Vagina (tissue), 2 donors: ENCODE results near the gene RNF6.

ENCODE experiments used
- POLR2A ChIP-seq, 2 donors: fragments of 450-650 bp; IDR thresholded peaks; one replicate each; pipeline ENCODE4 v1.6.1; 2017; ENCODE audit warnings: antibody characterized with exemption in 2 of 2, mild to moderate bottlenecking in 2 of 2, moderate library complexity in 2 of 2
- TF ChIP-seq, protein P1 (sequence below), 3 experiments: fragments of 450-650 bp in 2 of 3; fragments of 200-600 bp in 1 of 3; sonication (generic) in 1 of 3; IDR thresholded peaks; one replicate each; pipeline ENCODE4 v1.5.1; 2017 to 2019; ENCODE audit warnings: antibody characterized with exemption in 3 of 3, mild to moderate bottlenecking in 2 of 3, moderate library complexity in 2 of 3

- no peak for TF ChIP-seq POLR2A (IDR thresholded peaks at IDR 0.05)
- TF ChIP-seq, protein P1, sequence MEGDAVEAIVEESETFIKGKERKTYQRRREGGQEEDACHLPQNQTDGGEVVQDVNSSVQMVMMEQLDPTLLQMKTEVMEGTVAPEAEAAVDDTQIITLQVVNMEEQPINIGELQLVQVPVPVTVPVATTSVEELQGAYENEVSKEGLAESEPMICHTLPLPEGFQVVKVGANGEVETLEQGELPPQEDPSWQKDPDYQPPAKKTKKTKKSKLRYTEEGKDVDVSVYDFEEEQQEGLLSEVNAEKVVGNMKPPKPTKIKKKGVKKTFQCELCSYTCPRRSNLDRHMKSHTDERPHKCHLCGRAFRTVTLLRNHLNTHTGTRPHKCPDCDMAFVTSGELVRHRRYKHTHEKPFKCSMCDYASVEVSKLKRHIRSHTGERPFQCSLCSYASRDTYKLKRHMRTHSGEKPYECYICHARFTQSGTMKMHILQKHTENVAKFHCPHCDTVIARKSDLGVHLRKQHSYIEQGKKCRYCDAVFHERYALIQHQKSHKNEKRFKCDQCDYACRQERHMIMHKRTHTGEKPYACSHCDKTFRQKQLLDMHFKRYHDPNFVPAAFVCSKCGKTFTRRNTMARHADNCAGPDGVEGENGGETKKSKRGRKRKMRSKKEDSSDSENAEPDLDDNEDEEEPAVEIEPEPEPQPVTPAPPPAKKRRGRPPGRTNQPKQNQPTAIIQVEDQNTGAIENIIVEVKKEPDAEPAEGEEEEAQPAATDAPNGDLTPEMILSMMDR (IDR thresholded peaks at IDR 0.05) = no peak
Observed at GRCh38 chr13:26168237-26168814, 53.8 kb downstream of the RNF6 start.
